GM12872 (cell line): ENCODE data around the gene SYNE1.
A peak's percentile ranks its signal among the peaks of the same experiment; 100 is the strongest.

Experiments used
- TF ChIP-seq, protein P1 (sequence below): IDR thresholded peaks from 3 replicates; pipeline ENCODE4 v1.5.1; 2011; ENCODE audit warnings: low read depth, mild to moderate bottlenecking, low read length, moderate library complexity; ENCODE audit not compliant: insufficient read depth

SYNE1 gene

DNA sequence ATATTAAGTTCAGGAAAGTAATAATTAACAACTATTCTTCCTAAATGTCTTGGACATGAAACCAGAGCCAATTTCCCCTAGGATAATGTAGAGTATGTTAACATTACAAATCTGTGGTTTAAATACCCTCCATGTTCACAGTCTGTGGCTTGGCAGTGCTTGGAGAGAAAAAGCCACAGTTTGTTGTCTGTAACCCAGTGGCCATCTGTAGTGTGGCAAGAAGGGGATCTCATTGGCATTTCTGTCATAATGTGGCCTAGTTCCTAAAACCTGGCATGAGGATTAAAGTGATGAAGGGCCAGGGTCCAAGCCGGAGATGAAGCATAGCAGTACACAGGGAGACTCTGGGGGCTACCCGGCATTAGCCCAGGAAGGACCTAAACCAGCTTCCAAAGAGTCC, 31.2 kb downstream of the SYNE1 start:
- TF ChIP-seq, protein P1, sequence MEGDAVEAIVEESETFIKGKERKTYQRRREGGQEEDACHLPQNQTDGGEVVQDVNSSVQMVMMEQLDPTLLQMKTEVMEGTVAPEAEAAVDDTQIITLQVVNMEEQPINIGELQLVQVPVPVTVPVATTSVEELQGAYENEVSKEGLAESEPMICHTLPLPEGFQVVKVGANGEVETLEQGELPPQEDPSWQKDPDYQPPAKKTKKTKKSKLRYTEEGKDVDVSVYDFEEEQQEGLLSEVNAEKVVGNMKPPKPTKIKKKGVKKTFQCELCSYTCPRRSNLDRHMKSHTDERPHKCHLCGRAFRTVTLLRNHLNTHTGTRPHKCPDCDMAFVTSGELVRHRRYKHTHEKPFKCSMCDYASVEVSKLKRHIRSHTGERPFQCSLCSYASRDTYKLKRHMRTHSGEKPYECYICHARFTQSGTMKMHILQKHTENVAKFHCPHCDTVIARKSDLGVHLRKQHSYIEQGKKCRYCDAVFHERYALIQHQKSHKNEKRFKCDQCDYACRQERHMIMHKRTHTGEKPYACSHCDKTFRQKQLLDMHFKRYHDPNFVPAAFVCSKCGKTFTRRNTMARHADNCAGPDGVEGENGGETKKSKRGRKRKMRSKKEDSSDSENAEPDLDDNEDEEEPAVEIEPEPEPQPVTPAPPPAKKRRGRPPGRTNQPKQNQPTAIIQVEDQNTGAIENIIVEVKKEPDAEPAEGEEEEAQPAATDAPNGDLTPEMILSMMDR: no peak

DNA sequence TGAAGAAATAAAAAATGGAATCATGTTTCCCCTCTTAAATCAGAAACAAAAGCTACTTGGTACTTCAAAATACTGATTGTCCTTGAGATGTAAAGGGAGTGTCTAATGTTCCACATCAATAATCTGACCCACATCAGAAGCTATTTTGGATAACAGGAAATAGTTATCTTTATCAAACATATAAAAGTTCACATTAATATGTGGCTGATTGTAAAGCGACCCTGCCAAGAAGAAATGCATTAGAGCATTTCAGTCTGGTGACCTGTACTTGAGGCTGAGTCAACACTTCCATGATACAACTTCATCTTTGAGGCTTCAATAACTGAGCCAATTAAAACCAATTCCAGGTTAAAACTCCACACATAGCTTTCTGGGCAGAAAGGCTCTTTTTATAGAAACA, 31.8 kb downstream of the SYNE1 start:
- TF ChIP-seq, protein P1: no peak

DNA sequence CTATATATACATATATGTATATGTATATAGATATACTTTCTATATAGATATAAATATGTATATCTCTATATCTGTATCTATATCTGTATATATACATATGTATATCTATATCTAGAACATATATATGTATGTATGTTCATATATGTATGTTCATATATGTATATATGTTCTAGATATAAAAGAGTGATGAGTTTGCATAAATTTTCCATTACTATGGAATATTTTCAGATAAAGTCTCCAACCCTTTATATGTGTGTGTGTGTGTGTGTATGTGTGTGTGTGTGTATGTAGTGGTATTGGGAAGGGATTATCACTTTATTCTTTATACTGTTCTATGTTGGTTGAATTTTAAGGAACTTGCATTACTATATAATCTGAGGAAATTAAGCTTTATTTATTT, 33.3 kb downstream of the SYNE1 start:
- TF ChIP-seq, protein P1: no peak

DNA sequence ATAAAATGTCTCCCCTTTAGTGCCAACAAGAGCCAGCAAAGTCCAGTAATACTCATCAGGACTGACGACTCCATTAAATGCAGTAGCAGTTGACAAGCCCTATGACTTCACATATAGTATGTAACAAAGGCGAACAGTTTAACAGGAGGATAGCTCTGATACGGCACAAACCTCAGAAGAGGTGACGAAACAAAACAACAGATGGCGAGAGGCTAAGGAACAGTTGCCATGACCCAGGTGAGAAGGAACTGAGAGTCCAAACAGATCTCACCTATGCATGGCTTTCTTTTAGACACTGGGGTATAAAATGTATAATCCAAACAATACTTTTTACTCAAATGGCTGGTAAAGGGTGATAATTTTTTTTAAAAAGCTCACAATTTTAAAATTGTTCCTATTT, 37.1 kb downstream of the SYNE1 start:
- TF ChIP-seq, protein P1: no peak

DNA sequence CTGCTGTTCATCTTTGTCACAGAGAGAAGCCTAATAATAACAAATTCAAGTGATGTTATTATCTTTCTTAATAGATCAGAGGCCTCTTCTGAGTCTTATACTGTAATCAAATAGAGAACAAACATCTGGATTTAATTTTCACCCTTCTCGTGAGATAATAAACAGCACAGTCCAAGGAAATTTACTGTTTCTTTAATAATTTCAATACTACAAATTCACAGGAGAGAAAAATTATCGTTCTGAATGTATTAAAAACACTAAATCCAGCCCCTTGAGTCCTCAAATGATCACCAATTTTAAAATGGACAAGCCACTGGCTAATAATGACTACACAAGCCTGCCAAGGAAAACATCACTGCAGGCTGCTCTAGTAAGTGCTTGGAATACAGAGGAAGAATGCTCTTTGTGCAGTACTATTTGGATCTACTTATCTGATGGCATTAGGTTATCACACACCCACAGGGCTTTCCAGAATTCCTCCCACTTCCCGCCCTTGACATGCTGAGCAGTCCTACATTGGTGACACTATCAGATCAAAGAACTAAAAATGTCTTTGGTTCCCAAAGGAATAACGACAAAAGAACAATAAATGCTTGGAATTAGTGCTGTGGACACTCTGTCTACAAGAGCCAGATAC, 38.1 kb downstream of the SYNE1 start:
- TF ChIP-seq, protein P1: no peak

DNA sequence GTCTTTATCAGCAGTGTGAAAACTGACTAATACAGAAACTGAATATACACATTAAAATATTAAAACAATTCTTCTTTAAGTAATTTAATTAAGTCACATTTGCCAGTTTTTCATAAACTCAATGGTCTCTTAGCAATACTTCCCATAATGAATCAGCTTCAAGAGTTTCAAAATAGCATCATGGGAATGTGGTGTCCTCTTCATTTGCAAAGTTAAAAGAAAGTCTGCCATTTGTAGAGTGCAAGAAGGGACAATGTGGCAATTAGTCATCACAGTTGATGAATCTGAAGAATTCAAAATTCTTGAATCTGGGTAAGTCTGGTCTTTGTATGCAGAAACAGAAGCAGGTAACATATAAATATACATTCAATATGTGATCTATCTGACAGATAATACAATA, 38.7 kb downstream of the SYNE1 start:
- TF ChIP-seq, protein P1: no peak

DNA sequence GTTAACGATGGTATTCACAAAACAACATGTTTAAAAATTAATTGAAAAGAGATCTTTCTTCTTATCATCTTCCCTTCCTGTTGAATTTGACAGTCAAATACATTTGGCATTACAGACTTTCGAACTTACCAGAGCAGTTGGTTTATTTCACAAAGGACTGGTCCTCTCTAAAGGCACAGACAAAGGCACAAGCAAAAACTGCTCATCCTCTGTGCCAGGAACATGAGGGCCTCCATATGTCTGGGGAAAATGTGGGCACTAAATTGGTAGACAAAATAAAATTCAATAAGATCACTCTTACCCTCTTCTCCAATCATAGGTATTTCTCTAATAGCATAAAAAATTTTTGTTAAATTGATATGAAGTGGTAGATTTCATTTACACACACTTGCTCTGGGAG, 40.4 kb downstream of the SYNE1 start:
- TF ChIP-seq, protein P1: no peak

DNA sequence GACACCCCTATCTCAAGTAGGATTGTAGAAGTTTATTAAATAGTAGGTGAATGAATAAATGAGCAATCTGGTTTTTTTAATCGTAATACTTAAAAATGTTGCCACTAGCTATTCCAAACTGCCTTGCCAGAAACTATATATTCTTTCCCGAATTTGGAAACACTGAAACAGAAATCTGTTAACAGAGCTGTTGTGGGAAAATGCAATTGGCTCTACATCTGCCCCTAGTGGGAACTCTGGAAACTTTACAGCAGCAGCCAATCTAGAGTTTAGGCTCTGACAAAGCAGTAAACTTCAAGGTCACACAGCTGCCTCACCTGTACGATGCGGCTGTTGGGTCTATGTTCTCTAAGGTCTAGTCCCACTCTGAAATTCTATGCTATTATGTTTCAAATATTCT, 41.7 kb downstream of the SYNE1 start:
- TF ChIP-seq, protein P1: peak; percentile 51; the same call in 2 of the 3 replicates
